GM04504 (cell line): Measurements from ENCODE around the gene MSI2.
"Not testable (repeated sequence)": the region's sequence is repeated elsewhere in the genome, so short reads cannot be mapped to it uniquely, and the experiment has no call there.

Experiments used
- DNase-seq: peaks from one replicate; pipeline ENCODE4 v3.0.0-alpha.2; 2012; ENCODE audit warnings: low read depth

The MSI2 gene

GRCh38 chr17:57255776-57256681, at the start of gene MSI2:
Gene MSI2 (plus strand): TSS chr17:57256523. CDS start chr17:57256743, 220 bp downstream.
- DNase-seq, result peak; percentile 16

GRCh38 chr17:57206928-57207327, 49.4 kb upstream of the MSI2 start:
- DNase-seq, result no peak

- no peak for DNase-seq
Measured at GRCh38 chr17:57207396-57207795, 48.9 kb upstream of the MSI2 start.

GRCh38 chr17:57210224-57210553, 46.1 kb upstream of the MSI2 start:
- no peak for DNase-seq

GRCh38 chr17:57210972-57211411, 45.3 kb upstream of the MSI2 start:
- no peak for DNase-seq

GRCh38 chr17:57211543-57211942, 44.8 kb upstream of the MSI2 start:
- DNase-seq, result no peak

GRCh38 chr17:57213180-57213825, 43.0 kb upstream of the MSI2 start:
- DNase-seq, result no peak

GRCh38 chr17:57215317-57215716, 41.0 kb upstream of the MSI2 start:
- DNase-seq, result no peak

GRCh38 chr17:57221366-57222350, 34.7 kb upstream of the MSI2 start:
- DNase-seq, result no peak

- not testable (repeated sequence) for DNase-seq
Measured at GRCh38 chr17:57222422-57222821, 33.9 kb upstream of the MSI2 start.

- no peak for DNase-seq
Measured at GRCh38 chr17:57225127-57225526, 31.2 kb upstream of the MSI2 start.

- no peak for DNase-seq
Measured at GRCh38 chr17:57226793-57227192, 29.5 kb upstream of the MSI2 start.

GRCh38 chr17:57228911-57229310, 27.4 kb upstream of the MSI2 start:
- DNase-seq, result no peak

- DNase-seq, result no peak
Measured at GRCh38 chr17:57234061-57234738, 22.1 kb upstream of the MSI2 start.

GRCh38 chr17:57234739-57235092, 21.6 kb upstream of the MSI2 start:
- no peak for DNase-seq

GRCh38 chr17:57235124-57235523, 21.2 kb upstream of the MSI2 start:
- DNase-seq, result no peak

- no peak for DNase-seq
Measured at GRCh38 chr17:57236686-57237299, 19.5 kb upstream of the MSI2 start.

GRCh38 chr17:57240648-57241047, 15.7 kb upstream of the MSI2 start:
- DNase-seq, result no peak

- DNase-seq, result no peak
Measured at GRCh38 chr17:57242148-57242547, 14.2 kb upstream of the MSI2 start.

GRCh38 chr17:57243171-57243622, 13.1 kb upstream of the MSI2 start:
- DNase-seq, result peak; percentile 10

GRCh38 chr17:57245786-57246185, 10.5 kb upstream of the MSI2 start:
- DNase-seq, result no peak
